ENCODE data around the gene IFT122.

GRCh38 chr3:129536374-129536667 is 96.3 kb downstream of the IFT122 start:
- no peak for TF ChIP-seq CTCF (IDR thresholded peaks at IDR 0.05)
- TF ChIP-seq EP300 (IDR thresholded peaks at IDR 0.05), result no peak
- no peak for TF ChIP-seq POLR2A (IDR thresholded peaks at IDR 0.05)
- no peak for TF ChIP-seq POLR2AphosphoS5 (IDR thresholded peaks at IDR 0.05)
